NOMO-1 treated with DMSO at 0.1 percent for 48 hours (cell line): ENCODE results near the gene CD69.
A peak's percentile ranks its signal among the peaks of the same experiment; 100 is the strongest.
"Not testable (repeated sequence)": the region's sequence is repeated elsewhere in the genome, so short reads cannot be mapped to it uniquely, and the experiment has no call there.

Source experiments
- DNase-seq: peaks from one replicate; lab custom pipeline; 2025; ENCODE audit not compliant: unreplicated experiment; lab: John Stamatoyannopoulos, UW

Gene CD69

GRCh38 chr12:9751204-9752144, 9.2 kb downstream of the CD69 start:
- peak; percentile 83 for DNase-seq

- peak; percentile 88 for DNase-seq
Measured at GRCh38 chr12:9750276-9751203, 10.2 kb downstream of the CD69 start.

GRCh38 chr12:9749640-9750039, 11.1 kb downstream of the CD69 start:
- no peak for DNase-seq

GRCh38 chr12:9745199-9745598, 15.5 kb downstream of the CD69 start:
- DNase-seq, result no peak

- DNase-seq, result no peak
Measured at GRCh38 chr12:9742661-9743060, 18.0 kb downstream of the CD69 start.

- DNase-seq, result peak; percentile 87
Measured at GRCh38 chr12:9741726-9742125, 19.0 kb downstream of the CD69 start.

- no peak for DNase-seq
Measured at GRCh38 chr12:9740106-9740750, 20.5 kb downstream of the CD69 start.

- not testable (repeated sequence) for DNase-seq
Measured at GRCh38 chr12:9739404-9740105, 21.1 kb downstream of the CD69 start.

GRCh38 chr12:9738905-9739304, 21.8 kb downstream of the CD69 start:
- not testable (repeated sequence) for DNase-seq

- DNase-seq, result peak; percentile 98
Measured at GRCh38 chr12:9736936-9737705, 23.6 kb downstream of the CD69 start.

GRCh38 chr12:9735601-9736000, 25.1 kb downstream of the CD69 start:
- DNase-seq, result peak; percentile 68

- DNase-seq, result peak; percentile 71
Measured at GRCh38 chr12:9732921-9733461, 27.7 kb downstream of the CD69 start, which contains the start of gene CLECL1. TSS of gene CLECL1 (minus strand) at chr12:9733097.

GRCh38 chr12:9731797-9732196, 28.9 kb downstream of the CD69 start:
- DNase-seq, result peak; percentile 92

GRCh38 chr12:9731393-9731792, 29.3 kb downstream of the CD69 start:
- DNase-seq, result no peak

GRCh38 chr12:9730591-9730990, 30.1 kb downstream of the CD69 start:
- no peak for DNase-seq

- peak; percentile 31 for DNase-seq
Measured at GRCh38 chr12:9730011-9730410, 30.7 kb downstream of the CD69 start.

GRCh38 chr12:9729082-9729481, 31.6 kb downstream of the CD69 start:
- DNase-seq, result no peak

GRCh38 chr12:9727813-9728212, 32.9 kb downstream of the CD69 start:
- DNase-seq, result no peak

GRCh38 chr12:9725213-9725870, 35.4 kb downstream of the CD69 start:
- peak; percentile 41 for DNase-seq
